ENCODE measurements around the gene ME3.

Gene ME3

GRCh38 chr11:86606270-86606835, 66.1 kb downstream of the ME3 start:
- Mint-ChIP-seq H3K36me3 (no peaks in the 10 kb centered on the region), H3K9me3 (ENCODE audit: low read depth) (no peaks in the 10 kb centered on the region), H3K4me3 (no peak overlapping the region), H3K27ac (no peak overlapping the region), H3K4me1 (ENCODE audit: low read depth) (no peaks in the 10 kb centered on the region), H3K27me3 (peaks cover 2% of the 10 kb centered on the region)

GRCh38 chr11:86596861-86597586, 75.4 kb downstream of the ME3 start:
- Mint-ChIP-seq H3K36me3 (peaks cover 3% of the 10 kb centered on the region), H3K9me3 (ENCODE audit: low read depth) (no peaks in the 10 kb centered on the region), H3K27ac (no peak overlapping the region), H3K27me3 (no peaks in the 10 kb centered on the region), H3K4me1 (ENCODE audit: low read depth) (peaks cover 15% of the 10 kb centered on the region), H3K4me3 (no peak overlapping the region)

- Mint-ChIP-seq H3K4me1 (ENCODE audit: low read depth) (peaks cover 23% of the 10 kb centered on the region), H3K4me3 (no peak overlapping the region), H3K27ac (no peak overlapping the region), H3K9me3 (ENCODE audit: low read depth) (no peaks in the 10 kb centered on the region), H3K36me3 (peaks cover 3% of the 10 kb centered on the region), H3K27me3 (no peaks in the 10 kb centered on the region)
Observed at GRCh38 chr11:86595955-86596354, 76.5 kb downstream of the ME3 start.

GRCh38 chr11:86595451-86595850, 77.0 kb downstream of the ME3 start:
- no peaks in the 10 kb centered on the region for H3K9me3 Mint-ChIP-seq (ENCODE audit: low read depth)
- H3K4me1 Mint-ChIP-seq (ENCODE audit: low read depth), result peaks cover 23% of the 10 kb centered on the region
- no peaks in the 10 kb centered on the region for H3K27me3 Mint-ChIP-seq
- H3K36me3 Mint-ChIP-seq, result peaks cover 3% of the 10 kb centered on the region
- no peak overlapping the region for H3K27ac Mint-ChIP-seq
- no peak overlapping the region for H3K4me3 Mint-ChIP-seq

- Mint-ChIP-seq H3K9me3 (ENCODE audit: low read depth) (no peaks in the 10 kb centered on the region), H3K27ac (no peak overlapping the region), H3K4me3 (no peak overlapping the region), H3K4me1 (ENCODE audit: low read depth) (peaks cover 23% of the 10 kb centered on the region), H3K27me3 (no peaks in the 10 kb centered on the region), H3K36me3 (peaks cover 3% of the 10 kb centered on the region)
Observed at GRCh38 chr11:86594746-86595145, 77.7 kb downstream of the ME3 start.

GRCh38 chr11:86593833-86594232, 78.6 kb downstream of the ME3 start:
- no peaks in the 10 kb centered on the region for H3K27me3 Mint-ChIP-seq
- H3K4me3 Mint-ChIP-seq, result no peak overlapping the region
- H3K9me3 Mint-ChIP-seq (ENCODE audit: low read depth), result no peaks in the 10 kb centered on the region
- H3K27ac Mint-ChIP-seq, result no peak overlapping the region
- H3K36me3 Mint-ChIP-seq, result peaks cover 3% of the 10 kb centered on the region
- peaks cover 23% of the 10 kb centered on the region for H3K4me1 Mint-ChIP-seq (ENCODE audit: low read depth)

GRCh38 chr11:86592659-86593451, 79.6 kb downstream of the ME3 start:
- peak overlapping the region; percentile 19 for H3K27ac Mint-ChIP-seq

GRCh38 chr11:86592047-86592591, 80.3 kb downstream of the ME3 start:
- Mint-ChIP-seq H3K27me3 (no peaks in the 10 kb centered on the region), H3K36me3 (peaks cover 3% of the 10 kb centered on the region), H3K4me3 (peak overlapping the region; percentile 7), H3K27ac (no peak overlapping the region), H3K9me3 (ENCODE audit: low read depth) (no peaks in the 10 kb centered on the region), H3K4me1 (ENCODE audit: low read depth) (peaks cover 23% of the 10 kb centered on the region)

More at GRCh38 chr11:86592659-86593451, 79.6 kb downstream of the ME3 start:
- Mint-ChIP-seq H3K9me3 (ENCODE audit: low read depth) (no peaks in the 10 kb centered on the region), H3K4me1 (ENCODE audit: low read depth) (peaks cover 23% of the 10 kb centered on the region), H3K4me3 (peak overlapping the region; percentile 7), H3K27me3 (no peaks in the 10 kb centered on the region), H3K36me3 (peaks cover 3% of the 10 kb centered on the region)

GRCh38 chr11:86591631-86592030, 80.8 kb downstream of the ME3 start:
- peaks cover 23% of the 10 kb centered on the region for H3K4me1 Mint-ChIP-seq (ENCODE audit: low read depth)

GRCh38 chr11:86589856-86590589, 82.4 kb downstream of the ME3 start:
- Mint-ChIP-seq H3K9me3 (ENCODE audit: low read depth) (no peaks in the 10 kb centered on the region), H3K36me3 (no peaks in the 10 kb centered on the region), H3K27ac (peak overlapping the region; percentile 13), H3K4me1 (ENCODE audit: low read depth) (peaks cover 23% of the 10 kb centered on the region), H3K4me3 (no peak overlapping the region), H3K27me3 (no peaks in the 10 kb centered on the region)

More at GRCh38 chr11:86591631-86592030, 80.8 kb downstream of the ME3 start:
- Mint-ChIP-seq H3K4me3 (no peak overlapping the region), H3K9me3 (ENCODE audit: low read depth) (no peaks in the 10 kb centered on the region), H3K36me3 (peaks cover 3% of the 10 kb centered on the region), H3K27ac (no peak overlapping the region), H3K27me3 (no peaks in the 10 kb centered on the region)

GRCh38 chr11:86589204-86589603, 83.2 kb downstream of the ME3 start:
- H3K9me3 Mint-ChIP-seq (ENCODE audit: low read depth), result no peaks in the 10 kb centered on the region
- H3K4me1 Mint-ChIP-seq (ENCODE audit: low read depth), result peaks cover 23% of the 10 kb centered on the region
- no peak overlapping the region for H3K4me3 Mint-ChIP-seq
- H3K27me3 Mint-ChIP-seq, result no peaks in the 10 kb centered on the region
- H3K27ac Mint-ChIP-seq, result no peak overlapping the region
- H3K36me3 Mint-ChIP-seq, result no peaks in the 10 kb centered on the region

GRCh38 chr11:86588566-86589090, 83.8 kb downstream of the ME3 start:
- no peaks in the 10 kb centered on the region for H3K36me3 Mint-ChIP-seq
- no peaks in the 10 kb centered on the region for H3K27me3 Mint-ChIP-seq
- no peak overlapping the region for H3K27ac Mint-ChIP-seq
- H3K4me1 Mint-ChIP-seq (ENCODE audit: low read depth), result peaks cover 21% of the 10 kb centered on the region
- no peaks in the 10 kb centered on the region for H3K9me3 Mint-ChIP-seq (ENCODE audit: low read depth)
- H3K4me3 Mint-ChIP-seq, result no peak overlapping the region

GRCh38 chr11:86587264-86588193, 84.9 kb downstream of the ME3 start:
- no peak overlapping the region for H3K27ac Mint-ChIP-seq
- no peaks in the 10 kb centered on the region for H3K9me3 Mint-ChIP-seq (ENCODE audit: low read depth)
- peaks cover 12% of the 10 kb centered on the region for H3K4me1 Mint-ChIP-seq (ENCODE audit: low read depth)
- no peaks in the 10 kb centered on the region for H3K36me3 Mint-ChIP-seq
- no peak overlapping the region for H3K4me3 Mint-ChIP-seq
- no peaks in the 10 kb centered on the region for H3K27me3 Mint-ChIP-seq

Measured in activated naive CD8-positive, alpha-beta T cell (primary cell).